GM12892 (cell line): ENCODE data around the gene G3BP1.

Experiments used
- POLR2A ChIP-seq: IDR thresholded peaks from 2 replicates; pipeline ENCODE4 v1.6.1; 2011; ENCODE audit warnings: low read depth, low read length, control low read depth
- POLR2AphosphoS5 ChIP-seq: IDR thresholded peaks from 2 replicates; pipeline ENCODE4 v1.6.1; 2011; ENCODE audit warnings: low read depth, low read length, control low read depth

GRCh38 chr5:151751091-151751490, 20.7 kb upstream of the G3BP1 start:
- TF ChIP-seq POLR2A (no peak), POLR2AphosphoS5 (no peak)
